Activated CD4-positive, alpha-beta T cell treated with anti-CD3 and anti-CD28 coated beads, Interleukin-2, Interleukin-4, amounts not matched to agents 100 ng/mL and 50 ng/mL, durations not matched to agents 16 hours and 8 hours (primary cell): Measurements from ENCODE around the gene VGLL1.

Experiments
- DNase-seq: peaks from one replicate; pipeline ENCODE4 v3.0.0-alpha.2; 2020; ENCODE audit warnings: low spot score

The VGLL1 gene

GRCh38 chrX:136531951-136532350, at the start of gene VGLL1:
Gene VGLL1, plus strand, starts transcription at chrX:136532215. Its CDS starts 3,806 bp downstream, at chrX:136536021.
- no peak for DNase-seq

- DNase-seq = no peak
These were observed 44.4 kb upstream of the VGLL1 start, which contains the start of gene BRS3 for GRCh38 chrX:136487647-136488046. Gene BRS3, plus strand, starts transcription at chrX:136487947. Its CDS starts 168 bp downstream, at chrX:136488115.

GRCh38 chrX:136488706-136489105, 43.3 kb upstream of the VGLL1 start:
- no peak for DNase-seq

- no peak for DNase-seq
These were observed 40.2 kb upstream of the VGLL1 start for GRCh38 chrX:136491832-136492231.

- DNase-seq = no peak
These were observed 39.0 kb upstream of the VGLL1 start for GRCh38 chrX:136493011-136493410.

GRCh38 chrX:136495043-136495442, 37.0 kb upstream of the VGLL1 start:
- DNase-seq = no peak

- DNase-seq = no peak
These were observed 35.7 kb upstream of the VGLL1 start for GRCh38 chrX:136496186-136496763.

GRCh38 chrX:136496764-136497555, 35.1 kb upstream of the VGLL1 start:
- peak; percentile 87 for DNase-seq

GRCh38 chrX:136497556-136498052, 34.4 kb upstream of the VGLL1 start, which contains the start of gene HTATSF1:
Gene HTATSF1, plus strand, starts transcription at chrX:136497592. Its CDS starts 93 bp downstream, at chrX:136497685.
- no peak for DNase-seq

- no peak for DNase-seq
These were observed 12.9 kb upstream of the VGLL1 start for GRCh38 chrX:136519069-136519468.

- DNase-seq = no peak
These were observed 8.2 kb upstream of the VGLL1 start for GRCh38 chrX:136523770-136524169.

GRCh38 chrX:136525738-136526606, 6.0 kb upstream of the VGLL1 start:
- DNase-seq = no peak

GRCh38 chrX:136528645-136529315, 3.2 kb upstream of the VGLL1 start:
- no peak for DNase-seq

GRCh38 chrX:136529795-136530194, 2.2 kb upstream of the VGLL1 start:
- DNase-seq = no peak

- DNase-seq = no peak
These were observed 2.1 kb downstream of the VGLL1 start for GRCh38 chrX:136534131-136534530.

GRCh38 chrX:136538811-136539210, 6.8 kb downstream of the VGLL1 start:
- DNase-seq = no peak

- DNase-seq = no peak
These were observed 8.2 kb downstream of the VGLL1 start for GRCh38 chrX:136540226-136540625.

- no peak for DNase-seq
These were observed 9.3 kb downstream of the VGLL1 start for GRCh38 chrX:136541294-136541693.

GRCh38 chrX:136542281-136542680, 10.3 kb downstream of the VGLL1 start:
- no peak for DNase-seq

- DNase-seq = no peak
These were observed 14.4 kb downstream of the VGLL1 start for GRCh38 chrX:136546371-136546781.

GRCh38 chrX:136549226-136549625, 17.2 kb downstream of the VGLL1 start:
- no peak for DNase-seq

GRCh38 chrX:136551410-136551809, 19.4 kb downstream of the VGLL1 start:
- no peak for DNase-seq
